CD4-positive, alpha-beta T cell treated with Interleukin-4 for 4 hours (primary cell): ENCODE results near the gene WFDC5.
A peak's percentile ranks its signal among the peaks of the same experiment; 100 is the strongest.
"Not testable (repeated sequence)": the region's sequence is repeated elsewhere in the genome, so short reads cannot be mapped to it uniquely, and the experiment has no call there.

Experiments used
- DNase-seq: peaks from one replicate; pipeline ENCODE4 v3.0.0-alpha.2; 2020

Gene WFDC5

GRCh38 chr20:45114465-45115385 lies at the start of gene WFDC5:
WFDC5 (minus strand) TSS chr20:45115174; CDS start chr20:45115083, 91 bp downstream.
- no peak for DNase-seq

- no peak for DNase-seq
Observed at GRCh38 chr20:45163083-45163803, 48.3 kb upstream of the WFDC5 start.

- DNase-seq = no peak
Observed at GRCh38 chr20:45157962-45158361, 43.0 kb upstream of the WFDC5 start.

GRCh38 chr20:45156713-45157112 lies 41.7 kb upstream of the WFDC5 start:
- DNase-seq = no peak

- not testable (repeated sequence) for DNase-seq
Observed at GRCh38 chr20:45154794-45155193, 39.8 kb upstream of the WFDC5 start.

GRCh38 chr20:45154183-45154582 lies 39.2 kb upstream of the WFDC5 start:
- DNase-seq = no peak

- peak; percentile 6 for DNase-seq
Observed at GRCh38 chr20:45153752-45154151, 38.8 kb upstream of the WFDC5 start.

- no peak for DNase-seq
Observed at GRCh38 chr20:45153147-45153546, 38.2 kb upstream of the WFDC5 start.

- DNase-seq = no peak
Observed at GRCh38 chr20:45152405-45152804, 37.4 kb upstream of the WFDC5 start.

- DNase-seq = no peak
Observed at GRCh38 chr20:45149062-45149461, 34.1 kb upstream of the WFDC5 start.

GRCh38 chr20:45140836-45141235 lies 25.9 kb upstream of the WFDC5 start:
- no peak for DNase-seq

GRCh38 chr20:45139733-45140375 lies 24.9 kb upstream of the WFDC5 start:
- not testable (repeated sequence) for DNase-seq

- DNase-seq = peak; percentile 10
Observed at GRCh38 chr20:45138561-45139300, 23.8 kb upstream of the WFDC5 start.

- no peak for DNase-seq
Observed at GRCh38 chr20:45136911-45137310, 21.9 kb upstream of the WFDC5 start.

GRCh38 chr20:45128099-45128498 lies 13.1 kb upstream of the WFDC5 start:
- DNase-seq = no peak

GRCh38 chr20:45124365-45124764 lies 9.4 kb upstream of the WFDC5 start, which contains the start of gene WFDC12:
WFDC12 (minus strand) TSS chr20:45124465; CDS start chr20:45124447, 18 bp downstream.
- DNase-seq = no peak

GRCh38 chr20:45121388-45121787 lies 6.4 kb upstream of the WFDC5 start:
- no peak for DNase-seq

- DNase-seq = no peak
Observed at GRCh38 chr20:45119556-45120266, 4.7 kb upstream of the WFDC5 start.

GRCh38 chr20:45118028-45118427 lies 3.1 kb upstream of the WFDC5 start:
- DNase-seq = no peak

GRCh38 chr20:45117581-45117980 lies 2.6 kb upstream of the WFDC5 start:
- no peak for DNase-seq

GRCh38 chr20:45115829-45116228 lies 855 bp upstream of the WFDC5 start:
- no peak for DNase-seq

- no peak for DNase-seq
Observed at GRCh38 chr20:45115386-45115774, 406 bp upstream of the WFDC5 start.
